Measurements from ENCODE around the gene MEIS2. TPM values are rescaled to one million over a fixed set of nuclear protein-coding genes. Genes with fewer than 3 reads are reported as not detected.
A peak's percentile ranks its signal among the peaks of the same experiment; 100 is the strongest.

MEIS2 gene
- total RNA-seq, 1 experiment from 2014 or later, result 17.5 TPM

- Histone ChIP-seq H3K9ac (ENCODE audit: low read length) (no peak overlapping the region), H3K27ac (ENCODE audit: low read length) (no peak overlapping the region), H2AFZ (ENCODE audit: low read length) (peak overlapping the region; percentile 86), H3K79me2 (ENCODE audit: low read length) (no peaks in the 10 kb centered on the region), H3K9me3 (ENCODE audit: low read length) (no peaks in the 10 kb centered on the region), H3K4me2 (ENCODE audit: low read length) (peak overlapping the region; percentile 92), H3K4me3 (ENCODE audit: low read length) (peak overlapping the region; percentile 70), H4K20me1 (ENCODE audit: low read length) (no peaks in the 10 kb centered on the region), H3K4me1 (ENCODE audit: insufficient read depth, low read length) (peaks cover 12% of the 10 kb centered on the region), H3K27me3 (ENCODE audit: low read length) (peaks cover 38% of the 10 kb centered on the region), H3F3A (ENCODE audit: low read length, unreplicated experiment) (no peaks in the 10 kb centered on the region), H3K36me3 (ENCODE audit: low read depth, low read length) (no peaks in the 10 kb centered on the region), H3K9me2 (replicated peaks; ENCODE audit: low read length) (no peaks in the 10 kb centered on the region)
- BruUV-seq (replicated peaks), result no TSS peak
- TF ChIP-seq CTCF (conservative IDR thresholded peaks at IDR 0.05; ENCODE audit: low read depth, low read length), result no peak
- no peak for TF ChIP-seq EZH2phosphoT487 (IDR thresholded peaks at IDR 0.05; ENCODE audit: borderline replicate concordance, low read length)
- TF ChIP-seq EZH2 (IDR thresholded peaks at IDR 0.05; ENCODE audit: low read length, unreplicated experiment), result no peak
- intact Hi-C loops (cut with micrococcal nuclease), result loop anchor here (2.0 to 10.0 kb wide), 7 partner anchors 219 to 1367 kb away; partner anchors contain the start of gene MEIS2
- no peak for DNase-seq
- POLR2A ChIA-PET (ENCODE audit: unreplicated experiment), result no interaction called here
- ATAC-seq, result no peak
- CTCF ChIA-PET, result no interaction called here
Measured at GRCh38 chr15:36882056-36882455, 218.3 kb downstream of the MEIS2 start.

- Histone ChIP-seq H3K9ac (ENCODE audit: low read length) (no peak overlapping the region), H4K20me1 (ENCODE audit: low read length) (no peaks in the 10 kb centered on the region), H3K79me2 (ENCODE audit: low read length) (no peaks in the 10 kb centered on the region), H3K27ac (ENCODE audit: low read length) (no peak overlapping the region), H3K36me3 (ENCODE audit: low read depth, low read length) (no peaks in the 10 kb centered on the region), H3K27me3 (ENCODE audit: low read length) (peaks cover 33% of the 10 kb centered on the region), H3K9me3 (ENCODE audit: low read length) (no peaks in the 10 kb centered on the region), H3K4me3 (ENCODE audit: low read length) (no peak overlapping the region), H3F3A (ENCODE audit: low read length, unreplicated experiment) (no peaks in the 10 kb centered on the region), H3K9me2 (replicated peaks; ENCODE audit: low read length) (no peaks in the 10 kb centered on the region), H3K4me2 (ENCODE audit: low read length) (no peak overlapping the region), H2AFZ (ENCODE audit: low read length) (no peak overlapping the region), H3K4me1 (ENCODE audit: insufficient read depth, low read length) (peaks cover 12% of the 10 kb centered on the region)
- TF ChIP-seq CTCF (conservative IDR thresholded peaks at IDR 0.05; ENCODE audit: low read depth, low read length), result no peak
- TF ChIP-seq EZH2 (IDR thresholded peaks at IDR 0.05; ENCODE audit: low read length, unreplicated experiment), result no peak
- no peak for TF ChIP-seq EZH2phosphoT487 (IDR thresholded peaks at IDR 0.05; ENCODE audit: borderline replicate concordance, low read length)
- POLR2A ChIA-PET (ENCODE audit: unreplicated experiment), result no interaction called here
- BruUV-seq (replicated peaks), result no TSS peak
- CTCF ChIA-PET, result no interaction called here
- intact Hi-C loops (cut with micrococcal nuclease), result loop anchor here (5.0 to 10.0 kb wide), 5 partner anchors 234 to 1367 kb away; no protein-coding TSS in a partner anchor
- ATAC-seq (no peak), DNase-seq (no peak)
Measured at GRCh38 chr15:36881516-36881915, 218.8 kb downstream of the MEIS2 start.

- Histone ChIP-seq H3K9me2 (replicated peaks; ENCODE audit: low read length) (no peaks in the 10 kb centered on the region), H3K27me3 (ENCODE audit: low read length) (peaks cover 29% of the 10 kb centered on the region), H3K79me2 (ENCODE audit: low read length) (no peaks in the 10 kb centered on the region), H3K9me3 (ENCODE audit: low read length) (no peaks in the 10 kb centered on the region), H4K20me1 (ENCODE audit: low read length) (no peaks in the 10 kb centered on the region), H3K9ac (ENCODE audit: low read length) (no peak overlapping the region), H3K36me3 (ENCODE audit: low read depth, low read length) (no peaks in the 10 kb centered on the region), H3K4me1 (ENCODE audit: insufficient read depth, low read length) (peaks cover 12% of the 10 kb centered on the region), H2AFZ (ENCODE audit: low read length) (no peak overlapping the region), H3F3A (ENCODE audit: low read length, unreplicated experiment) (no peaks in the 10 kb centered on the region), H3K27ac (ENCODE audit: low read length) (no peak overlapping the region), H3K4me2 (ENCODE audit: low read length) (no peak overlapping the region), H3K4me3 (ENCODE audit: low read length) (no peak overlapping the region)
- no peak for DNase-seq
- no peak for ATAC-seq
- POLR2A ChIA-PET (ENCODE audit: unreplicated experiment), result no interaction called here
- no TSS peak for BruUV-seq (replicated peaks)
- TF ChIP-seq EZH2 (IDR thresholded peaks at IDR 0.05; ENCODE audit: low read length, unreplicated experiment) (no peak), CTCF (conservative IDR thresholded peaks at IDR 0.05; ENCODE audit: low read depth, low read length) (no peak), EZH2phosphoT487 (IDR thresholded peaks at IDR 0.05; ENCODE audit: borderline replicate concordance, low read length) (no peak)
- CTCF ChIA-PET, result no interaction called here
- intact Hi-C loops (cut with micrococcal nuclease), result loop anchor here (5.0 to 10.0 kb wide), 5 partner anchors 234 to 1366 kb away; no protein-coding TSS in a partner anchor
Measured at GRCh38 chr15:36880913-36881460, 219.4 kb downstream of the MEIS2 start.
